AG09319 (cell line): ENCODE measurements around the gene DUS2.
"Not testable (repeated sequence)": the region's sequence is repeated elsewhere in the genome, so short reads cannot be mapped to it uniquely, and the experiment has no call there.

ENCODE experiments used
- DNase-seq: peaks from one replicate; pipeline ENCODE4 v3.0.0-alpha.2; 2010; ENCODE audit warnings: low read depth; ENCODE audit errors: extremely low read depth
- TF ChIP-seq, protein P1 (sequence below): IDR thresholded peaks from 2 replicates; pipeline ENCODE4 v1.5.1; 2011; ENCODE audit warnings: low read depth, mild to moderate bottlenecking, inconsistent platforms, low read length, moderate library complexity

DUS2 gene

DNA sequence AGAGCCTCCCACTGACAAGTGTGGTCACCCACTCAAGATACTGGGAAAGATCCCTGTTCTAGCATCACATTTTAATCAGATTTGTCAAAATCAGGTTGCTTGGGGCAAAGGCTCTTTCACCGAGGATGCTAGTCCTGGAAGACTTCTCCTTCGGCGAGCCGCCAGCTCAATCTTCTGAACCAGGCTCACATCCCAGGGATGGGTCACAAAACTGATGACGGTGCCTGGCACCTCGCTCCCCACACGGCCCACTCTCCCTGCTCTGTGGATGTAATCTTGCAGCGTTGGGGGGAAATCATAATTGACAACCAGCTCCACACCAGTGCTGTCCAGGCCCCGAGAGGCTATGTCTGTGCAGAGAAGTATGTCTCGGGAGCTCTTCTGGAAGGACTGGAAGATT, 1.6 kb upstream of the DUS2 start:
- TF ChIP-seq, protein P1, sequence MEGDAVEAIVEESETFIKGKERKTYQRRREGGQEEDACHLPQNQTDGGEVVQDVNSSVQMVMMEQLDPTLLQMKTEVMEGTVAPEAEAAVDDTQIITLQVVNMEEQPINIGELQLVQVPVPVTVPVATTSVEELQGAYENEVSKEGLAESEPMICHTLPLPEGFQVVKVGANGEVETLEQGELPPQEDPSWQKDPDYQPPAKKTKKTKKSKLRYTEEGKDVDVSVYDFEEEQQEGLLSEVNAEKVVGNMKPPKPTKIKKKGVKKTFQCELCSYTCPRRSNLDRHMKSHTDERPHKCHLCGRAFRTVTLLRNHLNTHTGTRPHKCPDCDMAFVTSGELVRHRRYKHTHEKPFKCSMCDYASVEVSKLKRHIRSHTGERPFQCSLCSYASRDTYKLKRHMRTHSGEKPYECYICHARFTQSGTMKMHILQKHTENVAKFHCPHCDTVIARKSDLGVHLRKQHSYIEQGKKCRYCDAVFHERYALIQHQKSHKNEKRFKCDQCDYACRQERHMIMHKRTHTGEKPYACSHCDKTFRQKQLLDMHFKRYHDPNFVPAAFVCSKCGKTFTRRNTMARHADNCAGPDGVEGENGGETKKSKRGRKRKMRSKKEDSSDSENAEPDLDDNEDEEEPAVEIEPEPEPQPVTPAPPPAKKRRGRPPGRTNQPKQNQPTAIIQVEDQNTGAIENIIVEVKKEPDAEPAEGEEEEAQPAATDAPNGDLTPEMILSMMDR = no peak
- DNase-seq = no peak

DNA sequence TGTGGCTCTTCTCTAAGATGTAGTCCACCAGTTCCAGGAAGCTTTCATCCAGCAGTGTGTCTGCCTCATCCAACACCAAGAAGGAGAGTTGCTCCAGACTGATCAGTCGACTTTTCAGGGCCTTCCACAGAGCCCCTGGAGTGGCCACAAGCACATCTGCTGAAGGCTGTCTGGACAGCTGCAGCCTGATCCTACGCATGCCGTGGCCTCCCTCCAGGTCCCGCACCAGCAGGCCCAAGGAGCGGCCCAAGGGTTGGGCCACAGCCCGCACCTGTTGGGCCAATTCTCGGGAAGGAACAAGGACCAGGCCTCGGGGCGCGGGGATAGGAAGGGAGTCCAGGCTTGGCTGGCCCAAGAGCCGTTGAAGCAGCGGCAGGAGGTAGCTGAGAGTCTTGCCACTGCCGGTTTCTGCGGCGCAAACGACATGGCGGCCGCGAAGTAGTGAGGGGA, 781 bp upstream of the DUS2 start:
- no peak for DNase-seq
- TF ChIP-seq, protein P1 = no peak

DNA sequence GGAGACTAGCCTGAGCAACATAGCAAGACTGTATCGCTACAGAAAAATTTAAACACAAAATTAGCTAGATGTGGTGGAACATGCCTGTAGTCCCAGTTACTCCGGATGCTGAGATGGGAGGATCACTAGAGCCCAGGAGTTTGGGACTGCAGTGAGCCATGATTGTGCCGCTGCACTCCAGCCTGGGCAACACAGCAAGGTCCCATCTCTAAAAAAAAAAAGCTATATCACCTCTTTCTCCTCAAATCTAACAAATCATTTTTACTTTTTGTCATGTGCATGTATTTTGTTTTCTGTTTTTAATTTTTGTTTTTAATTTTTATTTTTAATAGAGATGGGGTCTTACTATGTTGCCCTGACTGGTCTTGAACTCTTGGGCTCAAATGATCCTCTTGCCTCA, 5.9 kb downstream of the DUS2 start:
- TF ChIP-seq, protein P1 = no peak
- DNase-seq = no peak

DNA sequence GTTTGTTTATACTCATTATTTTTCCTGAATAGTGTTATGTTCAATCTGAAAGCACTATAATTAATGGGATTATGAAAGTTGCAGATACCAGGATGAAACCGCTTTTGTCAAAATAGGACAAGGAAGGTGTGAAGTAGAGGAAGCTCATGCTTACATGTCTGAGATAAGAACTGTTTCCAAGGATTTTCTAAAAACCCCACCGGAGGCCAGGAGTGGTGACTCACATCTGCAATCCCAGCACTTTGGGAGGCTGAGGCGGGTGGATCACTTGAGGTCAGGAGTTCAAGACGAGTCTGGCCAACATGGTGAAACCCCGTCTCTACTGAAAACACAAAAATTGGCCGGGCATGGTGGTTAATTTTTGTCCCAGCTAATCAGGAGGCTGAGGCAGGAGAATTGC, 7.0 kb downstream of the DUS2 start:
- DNase-seq = not testable (repeated sequence)

DNA sequence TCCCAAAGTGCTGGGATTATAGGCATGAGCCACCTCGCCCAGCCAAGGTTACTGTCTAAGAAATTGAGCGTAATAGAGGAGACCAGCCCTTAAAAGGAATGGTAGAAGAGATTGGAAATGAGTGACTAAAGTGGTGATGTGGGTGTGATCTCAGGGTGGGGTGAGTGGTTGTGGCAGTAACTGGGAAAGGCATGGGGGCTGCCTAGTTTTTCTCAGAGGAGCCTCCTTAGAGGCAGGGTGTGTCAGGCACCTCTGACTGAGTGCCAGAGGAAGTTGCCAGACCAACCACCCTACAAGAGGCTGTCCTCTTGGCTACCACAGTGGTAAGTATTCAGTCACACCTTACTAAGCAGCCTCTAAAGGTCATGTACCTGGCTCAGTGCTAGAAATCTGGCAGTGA, 8.9 kb downstream of the DUS2 start:
- DNase-seq = no peak

DNA sequence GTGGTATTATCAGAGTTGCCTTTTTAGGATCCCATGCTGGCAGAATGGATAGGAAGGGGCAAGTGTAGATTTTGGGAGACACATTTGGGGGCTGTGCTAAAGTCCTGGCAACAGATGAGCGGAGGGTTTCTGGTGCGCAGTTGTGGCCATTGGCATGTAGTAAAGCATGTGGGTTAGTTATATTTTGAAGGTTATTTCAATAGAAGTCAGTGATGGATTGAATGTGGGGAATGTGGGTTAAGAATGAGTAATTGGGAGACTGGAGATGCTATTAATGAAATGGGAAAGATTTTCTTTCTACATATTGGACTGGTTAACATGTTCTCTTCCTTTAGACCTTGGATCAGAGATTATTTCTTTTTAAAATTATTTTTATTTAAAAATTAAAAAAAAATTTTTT, 10.0 kb downstream of the DUS2 start:
- DNase-seq = no peak
- TF ChIP-seq, protein P1 = no peak

More for the DNA sequence above, 8.9 kb downstream of the DUS2 start:
- TF ChIP-seq, protein P1 = no peak

DNA sequence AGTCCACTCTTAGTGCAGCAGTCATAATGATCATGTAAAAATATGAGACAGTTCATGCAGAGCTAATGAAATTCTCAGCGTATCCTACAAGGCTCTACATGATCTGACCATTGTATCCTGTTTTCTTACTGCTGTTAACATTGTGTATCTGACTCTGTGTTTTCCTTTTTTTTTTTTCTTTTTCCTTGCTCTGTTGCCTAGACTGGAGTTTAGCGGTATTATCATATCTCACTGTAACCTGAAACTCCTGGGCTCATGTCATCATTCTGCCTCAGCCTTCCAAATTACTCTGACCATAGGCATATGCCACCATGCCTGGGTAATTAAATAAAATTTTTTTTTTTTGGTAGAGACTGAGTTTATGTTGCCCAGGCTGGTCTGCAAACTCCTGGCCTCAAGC, 12.1 kb downstream of the DUS2 start:
- TF ChIP-seq, protein P1 = no peak
- DNase-seq = no peak

DNA sequence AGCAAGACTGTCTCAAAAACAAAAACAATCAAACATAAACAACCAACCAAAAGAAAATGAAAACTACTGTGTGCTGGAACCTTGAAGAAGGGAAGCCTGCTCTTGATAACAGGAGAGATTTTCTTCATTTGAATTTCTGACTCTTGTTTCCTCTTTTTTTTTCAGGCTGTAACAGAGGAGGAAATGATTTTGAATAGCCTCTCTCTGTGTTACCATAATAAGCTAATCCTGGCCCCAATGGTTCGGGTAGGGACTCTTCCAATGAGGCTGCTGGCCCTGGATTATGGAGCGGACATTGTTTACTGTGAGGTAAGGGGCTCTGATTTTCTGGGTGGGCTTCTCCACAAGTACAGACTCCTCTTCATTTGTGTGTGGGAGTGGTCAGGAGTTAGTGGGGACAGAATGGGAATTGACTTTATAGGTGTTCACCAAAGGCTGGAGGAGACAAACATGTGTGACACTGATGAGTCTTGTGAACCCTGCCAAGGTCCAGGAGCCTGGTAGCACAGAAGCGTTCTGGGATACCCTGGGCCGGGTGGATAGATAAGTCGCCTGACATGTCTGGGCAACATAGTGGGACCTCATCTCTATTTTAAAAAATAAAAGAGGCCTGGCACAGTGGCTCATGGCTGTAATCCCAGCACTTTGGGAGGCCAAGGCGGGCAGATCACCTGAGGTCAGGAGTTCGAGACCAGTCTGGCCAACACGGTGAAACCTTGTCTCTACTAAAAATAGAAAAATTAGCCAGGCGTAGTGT, 14.9 kb downstream of the DUS2 start:
- no peak for DNase-seq
- TF ChIP-seq, protein P1 = no peak
